Measurements from ENCODE around the gene ERFL.

The ERFL gene

DNA sequence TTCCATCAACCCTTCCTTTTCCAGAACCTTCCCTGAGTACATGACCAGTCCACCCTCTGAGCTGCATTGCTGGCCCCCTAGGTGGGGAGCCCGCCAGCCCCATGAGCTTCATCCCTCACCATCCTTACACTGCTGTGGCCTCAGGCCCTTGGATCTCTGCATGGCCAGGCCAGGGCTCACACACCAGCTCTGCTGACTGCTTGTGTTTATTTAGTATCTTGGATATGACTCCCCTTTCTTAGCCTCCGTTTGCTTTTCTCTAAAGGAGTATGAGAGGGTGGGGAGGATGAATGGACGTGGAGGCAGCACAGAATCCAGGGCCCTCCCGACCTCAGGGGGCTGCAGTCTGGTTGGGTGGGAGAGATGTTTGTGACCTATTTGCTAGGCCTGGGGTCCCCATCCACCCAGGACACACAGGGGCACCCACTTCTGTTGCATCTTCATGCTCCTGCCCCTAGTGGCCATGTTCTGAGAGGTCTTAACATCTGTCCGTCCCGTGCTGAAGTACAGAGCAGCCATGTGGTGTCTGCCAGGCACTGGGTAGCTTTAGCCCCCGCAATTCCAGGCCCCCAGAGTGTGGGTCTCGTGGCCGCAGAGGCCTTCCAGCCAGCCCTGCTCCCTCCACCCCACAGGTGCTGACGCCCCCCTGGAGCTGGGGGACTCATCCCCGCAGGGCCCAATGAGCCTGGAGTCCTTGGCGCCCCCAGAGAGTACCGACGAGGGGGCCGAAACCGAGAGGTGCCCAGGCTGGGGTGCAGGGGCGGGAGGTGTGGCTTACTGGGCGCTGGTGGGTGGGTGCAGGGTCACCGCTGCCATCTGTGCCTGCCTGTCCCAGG lies 32.3 kb downstream of the ERFL start:
- DNase-seq, result peak; percentile 3

DNA sequence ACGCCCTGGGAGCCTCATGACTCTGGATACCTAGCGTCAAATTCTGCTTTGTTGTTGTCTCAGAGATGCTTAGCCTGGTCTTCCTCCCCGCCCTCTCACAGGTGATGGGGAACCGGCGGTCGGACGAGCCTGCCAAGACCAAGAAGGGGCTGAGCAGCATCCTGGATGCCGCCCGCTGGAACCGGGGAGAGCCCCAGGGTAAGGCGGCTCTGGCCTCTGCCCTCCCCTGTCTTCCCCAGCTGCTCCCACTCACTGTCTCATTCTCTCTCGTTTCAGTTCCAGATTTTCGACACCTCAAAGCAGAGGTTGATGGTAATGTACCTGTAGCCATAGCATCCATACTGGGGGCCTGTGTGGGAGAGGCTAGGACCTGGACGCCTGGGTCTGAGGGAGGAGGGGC lies 33.9 kb downstream of the ERFL start:
- no peak for DNase-seq

GRCh38 chr19:41893899-41894298 lies 34.4 kb downstream of the ERFL start:
- DNase-seq, result no peak

- DNase-seq, result no peak
Measured at GRCh38 chr19:41892173-41892902, 35.9 kb downstream of the ERFL start.

DNA sequence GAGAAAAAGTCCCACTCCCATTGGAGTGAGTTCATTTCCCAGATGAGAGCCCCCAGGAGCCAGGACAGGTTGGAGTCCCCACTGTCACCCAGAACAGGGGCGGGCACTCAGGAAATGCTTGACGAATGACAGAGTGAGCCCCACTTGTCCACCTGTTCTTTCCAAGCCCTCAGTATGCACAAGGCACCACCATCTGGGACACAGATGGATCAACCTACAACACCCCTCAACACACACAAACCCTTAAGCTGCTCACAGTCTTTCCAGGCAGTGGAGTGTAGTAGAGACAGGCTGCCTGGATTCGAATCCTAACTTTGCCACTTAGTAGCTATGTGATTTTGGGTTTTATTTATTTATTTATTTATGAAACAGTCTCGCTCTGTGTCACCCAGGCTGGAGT lies 37.3 kb downstream of the ERFL start:
- DNase-seq, result peak; percentile 81

- DNase-seq, result no peak
Measured at GRCh38 chr19:41889896-41890295, 38.4 kb downstream of the ERFL start.

GRCh38 chr19:41888926-41889325 lies 39.3 kb downstream of the ERFL start:
- no peak for DNase-seq

- DNase-seq, result no peak
Measured at GRCh38 chr19:41887711-41888382, 40.4 kb downstream of the ERFL start.

GRCh38 chr19:41886761-41887710 lies 41.2 kb downstream of the ERFL start:
- no peak for DNase-seq

GRCh38 chr19:41883821-41884733 lies 44.2 kb downstream of the ERFL start:
- peak; percentile 91 for DNase-seq

GRCh38 chr19:41883463-41883820 lies 44.8 kb downstream of the ERFL start:
- no peak for DNase-seq

- DNase-seq, result no peak
Measured at GRCh38 chr19:41882568-41883462, 45.4 kb downstream of the ERFL start, which contains the start of gene ARHGEF1. Gene ARHGEF1, plus strand, starts transcription at chr19:41883184. Its CDS starts 4,899 bp downstream, at chr19:41888083.

DNA sequence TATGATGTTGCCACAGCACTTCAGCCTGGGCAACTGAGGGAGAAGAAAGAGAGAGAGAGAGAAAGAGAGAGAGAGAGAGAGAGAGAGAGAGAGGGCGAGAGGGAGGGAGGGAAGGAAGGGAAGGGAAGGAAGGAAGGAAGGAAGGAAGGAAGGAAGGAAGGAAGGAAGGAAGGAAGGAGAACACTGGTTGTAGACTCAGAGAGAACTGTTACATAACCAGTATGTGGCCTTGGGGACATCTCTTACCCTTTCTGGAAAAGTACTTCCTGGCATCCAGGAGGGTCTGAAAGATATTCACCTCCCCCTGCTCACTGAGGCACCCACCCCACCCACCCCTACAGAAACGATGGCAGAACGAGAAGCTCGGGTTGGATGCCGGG lies 47.9 kb downstream of the ERFL start:
- no peak for DNase-seq

DNA sequence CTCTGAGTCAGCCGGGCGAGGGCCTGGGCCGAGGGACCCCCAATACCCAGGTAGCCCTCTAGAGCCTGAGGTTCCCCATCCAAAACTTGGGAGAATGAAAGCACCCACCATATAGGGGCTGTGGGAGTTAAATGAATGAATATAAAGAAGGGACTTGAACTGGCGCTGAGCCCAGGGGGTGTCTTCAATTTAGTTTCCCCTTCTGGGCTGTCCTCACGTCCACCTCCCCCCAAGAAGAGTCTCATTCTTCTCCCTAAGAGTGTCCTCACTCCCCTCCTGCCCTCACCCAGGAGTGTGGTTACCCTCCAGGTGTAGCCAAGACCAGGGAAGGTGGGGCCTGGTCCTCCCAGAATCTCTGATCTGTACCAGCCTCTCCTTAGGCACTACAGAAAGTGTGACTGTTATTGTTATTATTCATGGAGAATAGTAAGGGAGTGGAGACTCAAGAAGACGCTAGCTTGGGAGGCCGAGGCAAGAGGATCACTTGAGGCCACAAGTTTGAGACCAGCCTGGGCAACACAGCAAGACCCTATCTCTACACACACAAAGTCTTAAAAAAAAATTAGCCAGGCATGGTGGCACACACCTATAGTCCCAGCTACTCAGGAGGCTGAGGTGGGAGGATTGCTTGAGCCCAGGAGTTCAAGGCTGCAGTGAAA lies 48.5 kb downstream of the ERFL start:
- no peak for DNase-seq

DNA sequence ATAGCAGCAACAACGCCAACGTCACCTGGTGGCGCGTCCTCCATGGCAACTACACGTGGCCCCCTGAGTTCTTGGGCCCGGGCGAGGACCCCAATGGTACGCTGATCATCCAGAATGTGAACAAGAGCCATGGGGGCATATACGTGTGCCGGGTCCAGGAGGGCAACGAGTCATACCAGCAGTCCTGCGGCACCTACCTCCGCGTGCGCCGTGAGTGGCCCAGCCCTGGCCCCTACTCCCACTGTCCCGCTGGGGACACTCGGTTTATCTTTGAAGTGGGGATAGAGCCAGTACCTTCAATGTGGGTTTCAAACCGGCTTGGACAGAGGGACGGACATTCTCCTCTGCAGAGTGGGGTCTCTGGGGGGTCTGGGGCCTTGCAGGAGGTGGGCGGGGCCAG lies 49.2 kb downstream of the ERFL start:
- no peak for DNase-seq

DNA sequence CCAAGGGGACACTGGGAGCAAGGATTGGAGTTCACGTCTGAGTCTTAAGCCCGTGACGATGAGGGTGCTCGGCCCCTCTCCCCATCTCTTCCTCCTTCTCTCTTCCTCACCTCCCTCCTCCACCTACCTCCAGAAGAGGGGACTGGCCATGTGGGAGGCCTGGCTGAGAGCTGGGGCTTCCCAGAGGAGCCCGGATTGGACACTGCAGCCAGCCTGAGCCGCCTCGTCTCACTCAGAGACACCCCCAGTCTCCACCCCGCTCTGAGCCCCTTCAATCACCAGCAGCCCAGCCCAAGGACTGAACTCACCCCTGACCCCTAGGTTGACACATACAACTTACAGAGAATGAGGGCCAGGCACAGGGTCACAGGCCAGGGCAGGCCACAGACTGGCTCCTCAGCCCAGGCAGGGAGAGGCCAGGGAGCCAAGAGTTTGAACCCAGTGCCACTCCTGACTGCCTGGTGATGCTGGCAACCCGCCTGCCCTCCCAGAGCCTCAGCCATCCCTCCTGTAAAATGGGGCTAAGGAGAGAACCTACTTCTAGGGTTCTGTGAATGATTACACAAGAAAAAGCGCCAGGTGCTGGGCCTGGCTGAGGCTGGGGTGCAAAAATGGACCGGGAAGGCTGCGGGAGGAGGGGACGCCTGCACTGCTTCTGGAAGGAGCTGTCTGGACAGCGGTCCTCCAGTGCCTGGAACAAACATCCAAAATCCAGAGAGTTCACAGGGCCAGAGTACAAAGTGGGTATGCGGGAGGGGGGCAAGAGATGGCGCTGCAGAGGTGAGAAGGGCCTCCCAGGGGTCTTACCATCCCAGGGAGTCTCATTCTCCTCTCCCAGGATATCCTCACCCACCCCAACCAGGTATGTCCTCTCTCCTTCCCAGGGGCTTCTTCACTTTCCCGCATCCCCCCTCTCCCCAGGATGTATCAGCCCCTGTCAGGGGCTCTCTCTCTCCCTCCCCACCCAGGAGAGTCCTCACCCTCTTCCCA lies 50.0 kb downstream of the ERFL start:
- no peak for DNase-seq

GRCh38 chr19:41876847-41877832 lies 51.1 kb downstream of the ERFL start, which contains the start of gene CD79A:
Gene CD79A, plus strand, starts transcription at chr19:41877279. Its CDS starts 26 bp downstream, at chr19:41877305.
- no peak for DNase-seq

All from NCI-H524 treated with DMSO at 0.1 percent for 48 hours (cell line).